SJSA1 (cell line): Measurements from ENCODE around the gene MAST4. TPM values are rescaled to one million over a fixed set of nuclear protein-coding genes. Genes with fewer than 3 reads are reported as not detected.

Experiments
- DNase-seq, 2 experiments: peaks; one replicate each; pipeline ENCODE4 v3.0.0-alpha.2; 2015 to 2020; ENCODE audit warnings: low spot score in 2 of 2, low read depth in 1 of 2
- H3K27ac ChIP-seq: fragments of 250-450 bp; sonication (Bioruptor Pico); 2 replicates; pipeline ENCODE4 v1.5.1; 2020; ENCODE audit warnings: mild to moderate bottlenecking, moderate library complexity
- H3K27me3 ChIP-seq: fragments of 250-450 bp; sonication (Bioruptor Pico); replicated peaks from 2 replicates; pipeline ENCODE4 v1.5.1; 2020; ENCODE audit warnings: mild to moderate bottlenecking, moderate library complexity
- H3K36me3 ChIP-seq: fragments of 250-450 bp; sonication (Bioruptor Pico); 2 replicates; pipeline ENCODE4 v1.5.1; 2020; ENCODE audit warnings: mild to moderate bottlenecking
- H3K4me1 ChIP-seq: fragments of 250-450 bp; sonication (Bioruptor Pico); replicated peaks from 2 replicates; pipeline ENCODE4 v1.6.1; 2021; ENCODE audit warnings: mild to moderate bottlenecking
- H3K4me3 ChIP-seq: fragments of 250-450 bp; sonication (Bioruptor Pico); 2 replicates; pipeline ENCODE4 v1.5.1; 2020; ENCODE audit warnings: mild to moderate bottlenecking
- H3K9me3 ChIP-seq: fragments of 250-450 bp; sonication (Bioruptor Pico); replicated peaks from 2 replicates; pipeline ENCODE4 v1.5.1; 2020; ENCODE audit warnings: mild to moderate bottlenecking
- total RNA-seq: library from RNA; depleted of rRNA; stranded (reverse); fragments of >200 nt; shearing (Covaris generic); gene quantifications from 2 replicates; pipeline ENCODE4 v1.2.3, GENCODE V29; 2014; rRNA removed

MAST4 gene
- total RNA-seq, result 1.2 and 2.3 TPM in 2 replicates

GRCh38 chr5:66595756-66596635, at the start of gene MAST4:
Gene MAST4 (plus strand): TSS chr5:66596393. CDS start chr5:66596656, 263 bp downstream.
- peak within 1 kb of the TSS; percentile 42 for H3K4me3 ChIP-seq
- H3K36me3 ChIP-seq, result no peaks in the 10 kb centered on the region
- peak; percentile 73 to 74 for DNase-seq
- H3K27me3 ChIP-seq, result peaks cover 57% of the 10 kb centered on the region
- H3K4me1 ChIP-seq, result peaks cover 19% of the 10 kb centered on the region
- H3K9me3 ChIP-seq, result no peaks in the 10 kb centered on the region
- no peak within 1 kb of the TSS for H3K27ac ChIP-seq

GRCh38 chr5:66546541-66546940, 49.7 kb upstream of the MAST4 start:
- H3K4me1 ChIP-seq, result no peaks in the 10 kb centered on the region
- no peaks in the 10 kb centered on the region for H3K36me3 ChIP-seq

GRCh38 chr5:66551338-66551737, 44.9 kb upstream of the MAST4 start:
- no peak for DNase-seq
- no peaks in the 10 kb centered on the region for H3K9me3 ChIP-seq

More at GRCh38 chr5:66546541-66546940, 49.7 kb upstream of the MAST4 start:
- no peak for DNase-seq
- Histone ChIP-seq H3K27ac (no peak overlapping the region), H3K9me3 (no peaks in the 10 kb centered on the region), H3K27me3 (no peaks in the 10 kb centered on the region), H3K4me3 (no peak overlapping the region)

GRCh38 chr5:66551945-66552344, 44.2 kb upstream of the MAST4 start:
- H3K9me3 ChIP-seq, result no peaks in the 10 kb centered on the region
- no peaks in the 10 kb centered on the region for H3K27me3 ChIP-seq
- DNase-seq, result no peak

More at GRCh38 chr5:66551338-66551737, 44.9 kb upstream of the MAST4 start:
- no peak overlapping the region for H3K27ac ChIP-seq
- no peaks in the 10 kb centered on the region for H3K27me3 ChIP-seq
- H3K36me3 ChIP-seq, result no peaks in the 10 kb centered on the region
- H3K4me1 ChIP-seq, result no peaks in the 10 kb centered on the region
- H3K4me3 ChIP-seq, result no peak overlapping the region

GRCh38 chr5:66553368-66553912, 42.8 kb upstream of the MAST4 start:
- H3K4me1 ChIP-seq, result no peaks in the 10 kb centered on the region
- no peak overlapping the region for H3K4me3 ChIP-seq
- DNase-seq, result no peak

More at GRCh38 chr5:66551945-66552344, 44.2 kb upstream of the MAST4 start:
- no peaks in the 10 kb centered on the region for H3K36me3 ChIP-seq
- H3K4me1 ChIP-seq, result no peaks in the 10 kb centered on the region
- H3K4me3 ChIP-seq, result no peak overlapping the region
- no peak overlapping the region for H3K27ac ChIP-seq

GRCh38 chr5:66553916-66554575, 42.1 kb upstream of the MAST4 start:
- H3K27me3 ChIP-seq, result no peaks in the 10 kb centered on the region
- no peak overlapping the region for H3K4me3 ChIP-seq
- H3K4me1 ChIP-seq, result no peaks in the 10 kb centered on the region
- H3K27ac ChIP-seq, result no peak overlapping the region
- H3K9me3 ChIP-seq, result no peaks in the 10 kb centered on the region
- no peaks in the 10 kb centered on the region for H3K36me3 ChIP-seq
- no peak for DNase-seq

More at GRCh38 chr5:66553368-66553912, 42.8 kb upstream of the MAST4 start:
- no peaks in the 10 kb centered on the region for H3K27me3 ChIP-seq
- no peaks in the 10 kb centered on the region for H3K9me3 ChIP-seq
- H3K27ac ChIP-seq, result no peak overlapping the region
- H3K36me3 ChIP-seq, result no peaks in the 10 kb centered on the region

- no peak overlapping the region for H3K27ac ChIP-seq
- no peak for DNase-seq
- H3K4me1 ChIP-seq, result no peaks in the 10 kb centered on the region
- H3K27me3 ChIP-seq, result no peaks in the 10 kb centered on the region
- H3K36me3 ChIP-seq, result no peaks in the 10 kb centered on the region
- H3K9me3 ChIP-seq, result no peaks in the 10 kb centered on the region
- H3K4me3 ChIP-seq, result no peak overlapping the region
These were observed 41.3 kb upstream of the MAST4 start for GRCh38 chr5:66554884-66555283.

GRCh38 chr5:66558560-66558959, 37.6 kb upstream of the MAST4 start:
- H3K36me3 ChIP-seq, result no peaks in the 10 kb centered on the region
- H3K4me3 ChIP-seq, result no peak overlapping the region
- no peaks in the 10 kb centered on the region for H3K9me3 ChIP-seq
- DNase-seq, result no peak
- H3K27me3 ChIP-seq, result no peaks in the 10 kb centered on the region
- H3K27ac ChIP-seq, result no peak overlapping the region
- H3K4me1 ChIP-seq, result no peaks in the 10 kb centered on the region

- Histone ChIP-seq H3K27me3 (no peaks in the 10 kb centered on the region), H3K36me3 (no peaks in the 10 kb centered on the region), H3K27ac (no peak overlapping the region), H3K4me1 (no peaks in the 10 kb centered on the region), H3K4me3 (no peak overlapping the region), H3K9me3 (no peaks in the 10 kb centered on the region)
- no peak for DNase-seq
These were observed 35.8 kb upstream of the MAST4 start for GRCh38 chr5:66560371-66560770.

GRCh38 chr5:66561256-66561990, 34.8 kb upstream of the MAST4 start:
- Histone ChIP-seq H3K27me3 (no peaks in the 10 kb centered on the region), H3K9me3 (no peaks in the 10 kb centered on the region), H3K4me3 (no peak overlapping the region), H3K27ac (no peak overlapping the region), H3K4me1 (no peaks in the 10 kb centered on the region), H3K36me3 (no peaks in the 10 kb centered on the region)
- DNase-seq, result no peak

GRCh38 chr5:66565878-66566277, 30.3 kb upstream of the MAST4 start:
- Histone ChIP-seq H3K4me1 (no peaks in the 10 kb centered on the region), H3K9me3 (no peaks in the 10 kb centered on the region), H3K27me3 (no peaks in the 10 kb centered on the region), H3K27ac (no peak overlapping the region), H3K36me3 (no peaks in the 10 kb centered on the region), H3K4me3 (no peak overlapping the region)
- no peak for DNase-seq

GRCh38 chr5:66567474-66567873, 28.7 kb upstream of the MAST4 start:
- Histone ChIP-seq H3K9me3 (no peaks in the 10 kb centered on the region), H3K36me3 (no peaks in the 10 kb centered on the region), H3K27ac (no peak overlapping the region), H3K4me1 (no peaks in the 10 kb centered on the region), H3K27me3 (no peaks in the 10 kb centered on the region), H3K4me3 (no peak overlapping the region)
- no peak for DNase-seq

- Histone ChIP-seq H3K27ac (no peak overlapping the region), H3K27me3 (no peaks in the 10 kb centered on the region), H3K4me3 (no peak overlapping the region), H3K36me3 (no peaks in the 10 kb centered on the region), H3K4me1 (no peaks in the 10 kb centered on the region), H3K9me3 (no peaks in the 10 kb centered on the region)
- DNase-seq, result no peak
These were observed 26.0 kb upstream of the MAST4 start for GRCh38 chr5:66570201-66570600.
